ENCODE measurements around the gene ITPRIP.

DNA sequence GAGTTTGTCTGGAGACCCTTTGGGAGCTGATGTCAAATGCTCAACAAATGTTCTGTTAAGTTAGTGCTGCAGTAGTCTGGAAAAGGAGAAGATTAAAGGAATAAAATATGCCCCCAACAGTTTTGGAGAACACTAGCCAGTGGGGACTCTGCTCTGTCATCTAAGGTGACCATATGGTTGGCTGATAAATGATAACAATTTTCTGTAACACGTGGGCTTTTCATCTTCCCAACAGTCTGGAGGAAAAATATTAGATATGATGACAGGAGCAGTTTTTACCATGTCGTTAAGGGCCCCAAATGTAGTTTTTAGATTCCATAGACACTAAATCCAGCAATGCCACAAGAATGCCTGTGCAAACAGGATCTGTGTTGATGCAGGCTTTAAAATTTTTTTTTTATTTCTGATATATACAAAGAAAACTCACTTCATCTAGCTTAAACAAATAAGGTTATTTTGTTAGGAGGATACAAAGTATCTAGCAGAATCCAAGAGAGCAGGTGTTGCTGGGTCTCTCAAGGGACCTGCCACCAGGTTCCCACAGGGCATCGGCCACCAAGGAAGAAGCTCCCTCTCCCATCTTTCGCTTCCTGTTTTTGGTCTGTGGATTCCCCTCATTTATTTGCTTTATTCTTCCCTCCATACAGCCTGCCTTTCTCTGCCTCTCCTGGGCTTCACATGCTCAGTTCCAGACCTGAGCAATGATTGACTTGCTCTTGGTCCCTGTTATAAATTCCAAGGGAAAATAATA lies 9.2 kb upstream of the ITPRIP start:
- TF ChIP-seq POLR2A (IDR thresholded peaks at IDR 0.05): no peak
- TF ChIP-seq, protein P1, sequence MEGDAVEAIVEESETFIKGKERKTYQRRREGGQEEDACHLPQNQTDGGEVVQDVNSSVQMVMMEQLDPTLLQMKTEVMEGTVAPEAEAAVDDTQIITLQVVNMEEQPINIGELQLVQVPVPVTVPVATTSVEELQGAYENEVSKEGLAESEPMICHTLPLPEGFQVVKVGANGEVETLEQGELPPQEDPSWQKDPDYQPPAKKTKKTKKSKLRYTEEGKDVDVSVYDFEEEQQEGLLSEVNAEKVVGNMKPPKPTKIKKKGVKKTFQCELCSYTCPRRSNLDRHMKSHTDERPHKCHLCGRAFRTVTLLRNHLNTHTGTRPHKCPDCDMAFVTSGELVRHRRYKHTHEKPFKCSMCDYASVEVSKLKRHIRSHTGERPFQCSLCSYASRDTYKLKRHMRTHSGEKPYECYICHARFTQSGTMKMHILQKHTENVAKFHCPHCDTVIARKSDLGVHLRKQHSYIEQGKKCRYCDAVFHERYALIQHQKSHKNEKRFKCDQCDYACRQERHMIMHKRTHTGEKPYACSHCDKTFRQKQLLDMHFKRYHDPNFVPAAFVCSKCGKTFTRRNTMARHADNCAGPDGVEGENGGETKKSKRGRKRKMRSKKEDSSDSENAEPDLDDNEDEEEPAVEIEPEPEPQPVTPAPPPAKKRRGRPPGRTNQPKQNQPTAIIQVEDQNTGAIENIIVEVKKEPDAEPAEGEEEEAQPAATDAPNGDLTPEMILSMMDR (IDR thresholded peaks at IDR 0.05): no peak
